ENCODE measurements around the gene FANCG.

The FANCG gene

GRCh38 chr9:35103660-35104191, 24.0 kb upstream of the FANCG start:
- DNase-seq (ENCODE audit: low read depth in 3 of 3), result no peak

- DNase-seq (ENCODE audit: low read depth in 3 of 3), result peak; percentile 71 to 86 (median 83)
Measured at GRCh38 chr9:35102769-35103659, 23.3 kb upstream of the FANCG start, which contains the start of gene STOML2. STOML2 (minus strand) TSS chr9:35103131; CDS start chr9:35103094, 37 bp downstream.

GRCh38 chr9:35102465-35102768, 22.7 kb upstream of the FANCG start:
- DNase-seq (ENCODE audit: low read depth in 3 of 3), result no peak

- DNase-seq (ENCODE audit: low read depth in 3 of 3), result no peak
Measured at GRCh38 chr9:35097573-35097972, 17.8 kb upstream of the FANCG start.

GRCh38 chr9:35096035-35096849, 16.5 kb upstream of the FANCG start, which contains the start of gene PIGO:
PIGO (minus strand) TSS chr9:35096591; CDS start chr9:35095565, 1,026 bp downstream.
- peak; percentile 77 to 83 (median 81) for DNase-seq (ENCODE audit: low read depth in 3 of 3)

GRCh38 chr9:35091536-35091935, 11.8 kb upstream of the FANCG start:
- DNase-seq (ENCODE audit: low read depth in 3 of 3), result no peak

GRCh38 chr9:35089434-35089833, 9.7 kb upstream of the FANCG start:
- no peak for DNase-seq (ENCODE audit: low read depth in 3 of 3)

- no peak for DNase-seq (ENCODE audit: low read depth in 3 of 3)
Measured at GRCh38 chr9:35085078-35085477, 5.3 kb upstream of the FANCG start.

- no peak for DNase-seq (ENCODE audit: low read depth in 3 of 3)
Measured at GRCh38 chr9:35079041-35079425, 709 bp downstream of the FANCG start.

- DNase-seq (ENCODE audit: low read depth in 3 of 3), result no peak
Measured at GRCh38 chr9:35078066-35078465, 1.7 kb downstream of the FANCG start.

- DNase-seq (ENCODE audit: low read depth in 3 of 3), result no peak
Measured at GRCh38 chr9:35076848-35077247, 2.9 kb downstream of the FANCG start.

- no peak for DNase-seq (ENCODE audit: low read depth in 3 of 3)
Measured at GRCh38 chr9:35075358-35075757, 4.4 kb downstream of the FANCG start.

GRCh38 chr9:35074791-35075190, 5.0 kb downstream of the FANCG start:
- no peak for DNase-seq (ENCODE audit: low read depth in 3 of 3)

GRCh38 chr9:35074141-35074540, 5.6 kb downstream of the FANCG start:
- no peak for DNase-seq (ENCODE audit: low read depth in 3 of 3)

- no peak for DNase-seq (ENCODE audit: low read depth in 3 of 3)
Measured at GRCh38 chr9:35073279-35073612, 6.5 kb downstream of the FANCG start.

- peak; percentile 85 to 96 (median 95) for DNase-seq (ENCODE audit: low read depth in 3 of 3)
Measured at GRCh38 chr9:35072461-35073278, 7.1 kb downstream of the FANCG start, which contains the start of gene VCP. VCP (minus strand) TSS chr9:35072625; CDS start chr9:35072353, 272 bp downstream.

GRCh38 chr9:35071814-35072460, 7.8 kb downstream of the FANCG start:
- DNase-seq (ENCODE audit: low read depth in 3 of 3), result peak; percentile 51 to 63 (median 54)

- DNase-seq (ENCODE audit: low read depth in 3 of 3), result no peak
Measured at GRCh38 chr9:35070823-35071813, 8.6 kb downstream of the FANCG start.

- no peak for DNase-seq (ENCODE audit: low read depth in 3 of 3)
Measured at GRCh38 chr9:35069020-35069419, 10.7 kb downstream of the FANCG start.

GRCh38 chr9:35067056-35067455, 12.7 kb downstream of the FANCG start:
- no peak for DNase-seq (ENCODE audit: low read depth in 3 of 3)
